GM19023 (cell line): ENCODE measurements around the gene DSCAML1.

Experiments
- ATAC-seq: cut with Tn5 transposase; IDR thresholded peaks from one replicate; pipeline ENCODE4 v1.9.1; 2021; ENCODE audit warnings: mild to moderate bottlenecking, moderate library complexity; ENCODE audit not compliant: unreplicated experiment

DSCAML1 gene

GRCh38 chr11:117620086-117620485 lies 176.9 kb downstream of the DSCAML1 start:
- ATAC-seq: no peak

DNA sequence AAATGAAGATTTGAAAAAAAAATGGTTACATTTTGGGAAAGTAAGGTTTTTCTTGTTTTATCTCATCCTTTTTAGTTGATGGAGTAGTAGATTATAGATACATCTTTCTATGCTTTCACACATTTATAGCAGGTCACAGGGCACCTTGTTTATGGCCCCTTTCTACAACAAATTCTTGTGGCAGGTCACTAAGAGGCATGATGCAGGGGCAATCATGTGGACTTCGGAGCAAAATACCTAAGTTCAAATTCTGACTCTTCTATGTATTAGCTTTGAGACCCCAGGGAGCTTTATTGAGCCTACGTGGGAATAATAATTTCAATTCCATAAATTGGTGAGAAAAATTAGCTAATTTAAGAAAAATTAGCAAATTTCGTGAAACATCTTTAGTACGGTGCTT lies 177.4 kb downstream of the DSCAML1 start:
- no peak for ATAC-seq

DNA sequence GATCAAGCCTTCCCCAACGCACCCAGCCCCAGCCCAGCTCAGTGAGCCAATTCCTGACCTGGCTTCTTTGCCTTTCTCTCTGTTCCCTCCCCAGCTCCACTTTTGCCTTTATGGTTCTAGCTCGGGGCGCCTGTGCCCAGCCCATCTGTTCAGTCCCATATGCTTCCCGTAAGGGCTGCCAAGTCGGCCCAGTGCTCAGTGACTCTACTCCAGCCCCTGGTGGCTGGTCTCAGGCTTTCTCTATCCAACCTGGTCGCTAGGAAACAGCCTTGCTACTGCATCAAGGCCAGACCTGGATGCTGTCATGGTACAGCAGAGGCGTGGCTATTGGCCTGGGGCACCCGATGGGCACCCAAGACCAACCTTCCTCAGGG lies 178.0 kb downstream of the DSCAML1 start:
- no peak for ATAC-seq

DNA sequence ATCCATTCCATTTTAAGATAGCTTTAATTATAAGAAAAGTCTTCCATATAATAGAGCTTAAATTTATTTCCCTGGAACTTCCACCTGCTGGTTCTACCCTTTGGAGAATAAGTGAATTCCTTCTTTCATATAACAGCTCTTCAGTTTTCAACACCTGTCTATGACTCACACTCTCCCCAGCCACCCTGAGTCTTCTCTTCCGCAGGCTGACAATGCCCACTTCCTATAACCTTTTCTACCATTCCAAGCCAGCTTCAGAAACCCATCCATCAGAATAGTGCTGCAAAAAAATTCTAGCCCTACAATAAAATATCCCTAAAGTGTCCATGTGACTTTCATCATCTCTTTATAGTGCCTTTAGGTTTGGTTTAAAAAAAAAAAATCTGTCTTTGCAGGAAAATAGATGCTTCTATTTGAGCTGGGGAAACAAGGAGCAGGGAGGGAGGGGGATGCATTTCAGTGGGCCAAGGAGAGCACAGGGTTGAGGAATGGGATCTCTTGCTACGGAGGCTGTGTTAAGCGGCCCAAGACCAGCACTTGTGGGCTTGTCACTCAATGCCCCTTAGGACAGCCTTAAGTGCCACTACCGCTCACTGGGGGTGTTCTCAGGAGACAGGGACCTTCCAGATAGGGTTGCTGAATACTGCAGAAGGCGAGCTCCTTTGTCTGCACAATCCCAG lies 178.6 kb downstream of the DSCAML1 start:
- ATAC-seq: no peak

GRCh38 chr11:117616979-117617378 lies 180.0 kb downstream of the DSCAML1 start:
- ATAC-seq: no peak

- ATAC-seq: no peak
These were observed 182.3 kb downstream of the DSCAML1 start for GRCh38 chr11:117614728-117615127.

GRCh38 chr11:117613521-117613920 lies 183.5 kb downstream of the DSCAML1 start:
- no peak for ATAC-seq

DNA sequence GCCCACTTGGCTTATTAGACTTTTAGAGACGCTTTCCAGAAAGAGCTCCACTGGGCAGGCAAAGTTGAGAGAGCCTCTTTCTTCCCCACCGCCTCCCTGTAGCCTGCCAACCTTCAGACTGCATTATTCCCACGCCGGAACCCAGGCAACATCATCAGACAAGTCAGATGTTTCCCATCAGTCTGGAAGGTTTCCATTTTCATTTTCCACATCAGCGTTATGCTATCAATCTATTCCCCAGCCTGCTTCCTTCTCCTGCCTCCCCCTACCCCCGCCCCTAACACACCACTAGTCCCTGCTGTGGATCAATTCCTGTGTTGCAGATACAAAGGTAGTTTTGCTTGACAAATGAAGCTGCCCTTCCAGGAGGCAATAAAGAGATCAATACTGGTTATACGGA lies 184.8 kb downstream of the DSCAML1 start:
- ATAC-seq: no peak

- ATAC-seq: no peak
These were observed 186.1 kb downstream of the DSCAML1 start for GRCh38 chr11:117610901-117611300.

DNA sequence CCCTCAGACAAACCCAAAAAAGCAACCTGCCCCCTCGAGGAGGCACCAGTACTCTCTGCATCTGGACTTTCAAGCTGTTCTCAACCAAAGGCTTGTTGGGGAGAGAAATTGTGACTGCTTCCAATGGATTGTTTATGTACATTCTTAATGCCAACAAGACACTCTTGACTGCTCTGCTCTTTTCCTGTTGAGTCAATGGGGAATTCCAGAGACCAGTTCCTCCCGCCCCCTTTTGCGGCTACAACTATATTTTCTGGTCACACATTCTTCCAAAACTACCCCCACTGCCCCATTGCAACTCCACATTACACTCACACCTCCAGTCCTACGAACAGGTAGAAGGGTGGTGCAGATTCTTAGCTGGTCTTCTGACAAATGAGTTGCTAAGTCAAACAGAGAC lies 187.0 kb downstream of the DSCAML1 start:
- no peak for ATAC-seq

GRCh38 chr11:117607449-117607848 lies 189.6 kb downstream of the DSCAML1 start:
- ATAC-seq: no peak

DNA sequence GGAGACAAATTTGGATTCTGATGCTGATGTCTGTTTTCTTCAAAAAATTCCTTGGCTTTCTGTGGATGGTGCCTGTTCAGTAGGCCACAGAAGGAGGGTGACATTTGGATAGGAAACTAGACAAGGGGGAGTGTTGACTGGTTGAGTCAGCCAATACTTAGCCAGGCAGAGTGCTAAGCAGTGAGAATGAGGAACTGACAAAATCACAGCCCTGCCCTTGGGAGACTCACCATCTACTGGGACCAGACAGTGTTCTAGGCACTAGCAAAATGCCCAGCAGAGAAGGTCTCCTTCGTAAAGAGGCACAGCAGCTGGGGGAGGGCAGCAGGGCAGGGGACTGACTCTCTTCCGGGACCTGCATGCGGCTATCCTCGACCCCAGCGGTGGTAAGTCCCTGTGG lies 190.2 kb downstream of the DSCAML1 start:
- peak; percentile 40 for ATAC-seq

- ATAC-seq: peak; percentile 56
These were observed 190.8 kb downstream of the DSCAML1 start for GRCh38 chr11:117606211-117606610.

DNA sequence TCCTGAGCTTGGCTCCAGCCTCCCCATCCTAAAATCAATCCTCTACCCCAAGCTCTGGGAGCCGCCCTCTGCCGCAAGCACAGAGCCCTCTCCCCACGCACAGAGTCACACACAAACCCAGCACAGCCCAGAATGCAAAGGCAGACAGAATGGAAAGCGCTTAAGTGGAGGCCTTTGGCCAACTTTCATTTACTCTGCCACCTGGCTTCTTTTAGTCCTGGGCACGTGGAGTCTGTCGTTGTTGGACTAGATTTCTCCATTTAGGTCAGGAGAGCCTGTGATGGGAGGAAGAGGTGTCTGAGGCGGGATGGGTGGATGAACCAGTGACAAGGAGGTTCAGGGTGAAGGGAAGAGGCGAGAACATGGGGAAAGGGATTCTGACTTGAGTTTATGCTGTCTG lies 191.7 kb downstream of the DSCAML1 start:
- ATAC-seq: no peak

DNA sequence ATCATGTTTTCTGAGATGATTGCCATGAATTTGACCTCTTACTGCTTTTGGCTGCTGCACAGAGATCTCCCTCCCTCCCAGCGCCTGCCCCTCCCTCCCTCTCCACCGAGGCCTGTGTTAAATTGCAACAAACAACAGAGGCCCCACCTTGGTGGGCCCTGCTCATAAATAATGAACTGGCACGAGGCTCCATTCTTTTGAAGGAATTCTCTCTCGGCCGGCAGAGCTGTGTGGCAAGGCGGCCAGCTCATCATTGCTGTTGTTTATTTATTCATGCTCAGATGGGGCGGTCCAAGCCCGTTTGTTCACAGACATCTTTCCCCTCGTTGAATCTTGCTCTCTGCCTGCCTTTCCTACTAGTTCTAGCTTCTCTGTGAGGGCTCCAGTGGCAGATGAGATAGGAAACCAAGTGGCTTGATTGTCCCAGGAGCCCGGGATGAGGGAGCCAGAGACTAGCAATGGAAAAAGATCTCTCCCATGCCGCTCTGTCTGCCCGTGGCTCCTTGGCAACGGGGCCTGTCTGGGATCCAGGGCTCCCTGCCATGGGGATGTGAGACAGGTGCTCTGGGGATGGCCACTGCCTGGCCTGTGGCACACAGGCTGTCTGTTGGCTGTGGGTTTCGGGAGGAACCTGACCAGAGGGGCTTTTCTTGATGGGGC lies 192.6 kb downstream of the DSCAML1 start:
- ATAC-seq: no peak

DNA sequence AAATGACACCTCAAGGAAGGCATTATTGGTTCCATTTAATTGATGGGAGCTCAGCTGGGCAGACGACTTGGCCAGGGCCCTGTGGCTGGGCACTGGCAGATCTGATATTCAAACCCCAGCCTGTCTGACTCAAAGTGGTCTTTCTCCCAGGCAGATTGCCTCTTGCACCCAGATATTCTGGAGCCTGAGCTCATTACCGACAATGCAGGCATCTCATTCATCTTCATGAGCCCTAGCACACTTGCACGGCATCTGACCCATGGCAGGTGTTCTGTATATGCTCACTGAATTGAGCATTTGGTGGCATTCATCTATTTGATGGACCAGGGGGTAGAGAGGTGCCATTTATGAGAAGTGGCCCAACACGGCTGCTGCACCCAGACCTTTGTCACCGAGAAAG lies 193.1 kb downstream of the DSCAML1 start:
- ATAC-seq: no peak

GRCh38 chr11:117601006-117601708 lies 195.9 kb downstream of the DSCAML1 start:
- no peak for ATAC-seq

GRCh38 chr11:117600234-117600783 lies 196.7 kb downstream of the DSCAML1 start:
- ATAC-seq: no peak

DNA sequence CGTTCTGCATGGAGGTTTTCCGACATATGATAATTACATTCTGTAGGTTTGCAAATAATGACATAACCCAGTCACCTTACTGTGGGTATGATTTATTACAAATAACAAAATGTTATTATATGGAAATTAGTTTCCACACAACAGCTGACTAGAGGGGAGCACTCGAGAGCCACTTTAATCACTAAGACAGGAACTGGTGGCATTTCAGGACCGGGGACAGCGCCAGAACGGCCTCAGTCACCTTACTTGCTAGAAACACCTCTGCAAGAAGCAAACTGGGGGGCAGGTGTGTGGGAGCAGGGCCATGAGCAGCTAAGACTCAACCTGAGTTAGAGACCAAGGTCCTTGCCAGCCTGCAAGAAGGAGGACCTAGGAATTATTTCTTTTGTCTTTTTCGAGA lies 199.9 kb downstream of the DSCAML1 start:
- ATAC-seq: no peak

GRCh38 chr11:117595440-117595839 lies 201.6 kb downstream of the DSCAML1 start:
- ATAC-seq: no peak

DNA sequence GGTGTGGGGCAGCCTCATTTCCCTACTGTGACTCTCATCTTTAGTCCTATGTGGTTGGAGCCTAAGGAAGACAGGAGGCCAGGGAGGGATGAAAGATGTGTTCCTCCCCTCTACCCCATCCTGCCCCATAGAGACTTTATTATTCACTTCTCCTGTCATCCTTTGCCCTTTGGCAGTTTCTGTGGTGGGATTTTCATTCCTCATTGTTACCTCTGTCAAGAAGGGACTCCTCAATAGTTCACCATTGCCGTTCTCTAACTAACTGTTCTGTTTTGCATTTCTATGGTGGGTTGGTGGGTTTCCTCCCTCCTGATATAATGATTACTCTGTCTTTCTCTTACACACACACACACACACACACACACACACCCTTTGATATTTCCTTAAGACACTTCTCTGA lies 202.3 kb downstream of the DSCAML1 start:
- no peak for ATAC-seq

GRCh38 chr11:117593065-117593464 lies 204.0 kb downstream of the DSCAML1 start:
- no peak for ATAC-seq
